Ascending aorta (tissue), 2 donors: ENCODE results near the gene TPRG1L. TPM values are rescaled to one million over a fixed set of nuclear protein-coding genes. Genes with fewer than 3 reads are reported as not detected.

Experiments used
- DNase-seq, 2 donors: peaks; one replicate each; pipeline ENCODE4 v3.0.0-alpha.2; 2019; ENCODE audit warnings: low spot score in 2 of 2
- H3K27ac ChIP-seq, 2 donors: fragments of 200-600 bp; sonication (generic); one replicate each; pipeline ENCODE4 v1.5.1; 2016 to 2017; ENCODE audit warnings: mild to moderate bottlenecking in 1 of 2
- H3K27me3 ChIP-seq: fragments of 200-600 bp; sonication (generic); one replicate; pipeline ENCODE4 v1.5.1; 2017
- H3K36me3 ChIP-seq, 2 donors: fragments of 200-600 bp; sonication (generic); one replicate each; pipeline ENCODE4 v1.5.1; 2016
- H3K4me1 ChIP-seq, 2 donors: fragments of 200-600 bp; sonication (generic); one replicate each; pipeline ENCODE4 v1.5.1; 2016 to 2017; ENCODE audit warnings: mild to moderate bottlenecking in 1 of 2
- H3K4me3 ChIP-seq, 2 donors: fragments of 200-600 bp; sonication (generic); one replicate each; pipeline ENCODE4 v1.5.1; 2016 to 2017; ENCODE audit warnings: mild to moderate bottlenecking in 1 of 2
- H3K9me3 ChIP-seq, 2 donors: fragments of 200-600 bp; sonication (generic); one replicate each; pipeline ENCODE4 v1.5.1; 2016
- CTCF ChIP-seq, 3 experiments: fragments of 200-600 bp in 2 of 3; fragments of 450-650 bp in 1 of 3; sonication (generic) in 2 of 3; IDR thresholded peaks; one replicate each; pipeline ENCODE4 v1.5.1; 2016 to 2019; ENCODE audit warnings: antibody characterized with exemption in 3 of 3, mild to moderate bottlenecking in 1 of 3, moderate library complexity in 1 of 3
- intact Hi-C: fragments of 100-400 bp; cut with DNase I; formaldehyde crosslinking; loops from one replicate; pipeline ENCODE4 v1.15.1; 2023
- total RNA-seq: library from RNA; depleted of rRNA; stranded (reverse); fragments of >200 nt; gene quantifications from one replicate; pipeline ENCODE4 v1.1.0, GENCODE V29; 2016

Gene TPRG1L
- total RNA-seq, 1 donor from 2014 or later = 18.9 TPM

- intact Hi-C loops = no loop called here
- DNase-seq = no peak
- peaks cover 27% of the 10 kb centered on the region for H3K27me3 ChIP-seq
- peaks cover 6 to 34% of the 10 kb centered on the region in 2 donors for H3K4me1 ChIP-seq
- no peak overlapping the region for H3K4me3 ChIP-seq
- no peak for TF ChIP-seq CTCF (IDR thresholded peaks at IDR 0.05)
- H3K9me3 ChIP-seq = no peaks in the 10 kb centered on the region
- no peaks in the 10 kb centered on the region for H3K36me3 ChIP-seq
- no peak overlapping the region for H3K27ac ChIP-seq
Measured at GRCh38 chr1:3653286-3653618, 28.4 kb downstream of the TPRG1L start.

GRCh38 chr1:3654549-3655281, 29.9 kb downstream of the TPRG1L start:
- TF ChIP-seq CTCF (IDR thresholded peaks at IDR 0.05) = no peak
- Histone ChIP-seq H3K27ac (no peak overlapping the region), H3K27me3 (peaks cover 27% of the 10 kb centered on the region), H3K4me3 (no peak overlapping the region), H3K36me3 (no peaks in the 10 kb centered on the region), H3K9me3 (no peaks in the 10 kb centered on the region), H3K4me1 (peaks cover 3 to 28% of the 10 kb centered on the region in 2 donors)
- intact Hi-C loops = no loop called here
- no peak for DNase-seq

GRCh38 chr1:3656450-3657095, 31.8 kb downstream of the TPRG1L start:
- intact Hi-C loops = no loop called here
- no peak for DNase-seq
- H3K27me3 ChIP-seq = peaks cover 15% of the 10 kb centered on the region
- no peaks in the 10 kb centered on the region for H3K9me3 ChIP-seq
- H3K36me3 ChIP-seq = no peaks in the 10 kb centered on the region
- H3K4me3 ChIP-seq = no peak overlapping the region
- H3K4me1 ChIP-seq = peaks cover 3 to 12% of the 10 kb centered on the region in 2 donors
- no peak overlapping the region for H3K27ac ChIP-seq
- no peak for TF ChIP-seq CTCF (IDR thresholded peaks at IDR 0.05)

- TF ChIP-seq CTCF (IDR thresholded peaks at IDR 0.05) = no peak
- no peak for DNase-seq
- intact Hi-C loops = no loop called here
- no peaks in the 10 kb centered on the region for H3K9me3 ChIP-seq
- H3K4me1 ChIP-seq = peaks cover 3 to 7% of the 10 kb centered on the region in 2 donors
- H3K27ac ChIP-seq = no peak overlapping the region
- no peak overlapping the region for H3K4me3 ChIP-seq
- no peaks in the 10 kb centered on the region for H3K36me3 ChIP-seq
- H3K27me3 ChIP-seq = peaks cover 10% of the 10 kb centered on the region
Measured at GRCh38 chr1:3657096-3657475, 32.3 kb downstream of the TPRG1L start.

- H3K4me1 ChIP-seq = peaks cover 0 to 2% of the 10 kb centered on the region in 2 donors
- H3K27me3 ChIP-seq = peaks cover 6% of the 10 kb centered on the region
- no peaks in the 10 kb centered on the region for H3K36me3 ChIP-seq
- H3K4me3 ChIP-seq = no peak overlapping the region
- no peaks in the 10 kb centered on the region for H3K9me3 ChIP-seq
- intact Hi-C loops = no loop called here
- no peak for DNase-seq
- H3K27ac ChIP-seq = no peak overlapping the region
- TF ChIP-seq CTCF (IDR thresholded peaks at IDR 0.05) = no peak
Measured at GRCh38 chr1:3657578-3658230, 32.9 kb downstream of the TPRG1L start.
